Measurements from ENCODE around the gene PUSL1.

The PUSL1 gene

DNA sequence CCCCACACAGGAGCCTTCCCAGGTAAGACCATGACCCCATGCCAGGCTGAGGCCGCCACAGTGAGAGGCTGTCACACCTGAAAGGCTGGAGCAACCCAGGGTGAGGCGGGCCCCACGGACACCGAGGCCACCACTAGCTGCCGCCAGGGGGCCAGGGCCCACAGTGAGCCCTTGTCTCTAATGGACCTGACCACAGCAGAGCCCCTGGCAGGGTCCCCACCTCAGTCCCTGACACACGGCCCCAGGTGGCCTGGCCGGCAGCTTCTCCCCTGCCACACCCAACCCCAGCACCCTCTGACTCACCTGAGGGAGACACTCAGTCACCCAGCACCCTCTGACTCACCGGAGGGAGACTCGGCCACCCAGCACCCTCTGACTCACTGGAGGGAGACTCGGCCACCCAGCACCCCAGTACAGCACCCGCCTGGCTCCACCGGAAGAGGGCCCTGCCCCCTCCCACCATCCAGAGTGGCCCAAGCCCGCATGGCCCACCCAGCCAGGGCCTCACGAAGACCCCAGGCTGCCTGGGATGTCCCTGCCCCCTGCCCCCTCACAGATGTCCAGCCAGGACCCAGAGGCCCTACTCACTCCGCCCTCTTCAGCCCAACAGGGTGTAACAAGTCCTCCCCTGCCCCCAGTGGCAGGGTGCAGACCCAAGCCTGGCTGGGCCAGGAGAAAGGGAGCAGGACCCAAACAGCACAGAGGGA is 36.4 kb downstream of the PUSL1 start (continued):
- no peak for TF ChIP-seq ZBTB11 (tag by site-specific recombination; conservative IDR thresholded peaks at IDR 0.05; ENCODE audit: low read depth)
- TF ChIP-seq INSM2 (tag by site-specific recombination; IDR thresholded peaks at IDR 0.05), result no peak
- TF ChIP-seq EGR2 (tag by site-specific recombination; IDR thresholded peaks at IDR 0.05; ENCODE audit: low read depth), result no peak
- TF ChIP-seq ZNF157 (tag by site-specific recombination; IDR thresholded peaks at IDR 0.05), result no peak
- no peak for TF ChIP-seq ZNF155 (tag by site-specific recombination; IDR thresholded peaks at IDR 0.05)
- no peak for TF ChIP-seq ZNF140 (tag by site-specific recombination; IDR thresholded peaks at IDR 0.05)
- no peak for TF ChIP-seq KLF16 (tag by site-specific recombination; IDR thresholded peaks at IDR 0.05)

DNA sequence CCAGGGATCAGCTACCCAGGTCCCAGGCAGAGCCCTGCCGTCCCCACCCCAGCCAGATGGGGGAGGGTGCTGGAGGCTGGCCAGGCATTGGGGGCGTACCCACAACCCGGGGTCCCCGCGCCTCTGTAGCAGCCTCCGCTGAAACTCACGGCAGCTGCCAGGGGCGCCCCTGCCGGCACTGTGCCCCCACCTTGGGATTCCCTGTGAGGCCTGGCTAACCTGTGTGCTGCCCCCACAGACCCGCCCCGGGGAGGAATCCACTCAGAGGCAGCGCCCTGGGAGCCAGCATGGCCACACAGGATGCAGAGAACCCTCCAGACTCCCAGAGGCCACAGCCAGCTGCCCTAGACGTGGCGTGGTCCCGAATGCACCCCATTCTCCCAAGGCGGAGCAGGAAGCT is 37.0 kb downstream of the PUSL1 start:
- Histone ChIP-seq H3K4me1 (ENCODE audit: control insufficient read depth, insufficient read depth, low read length) (peaks cover 7% of the 10 kb centered on the region), H3K36me3 (ENCODE audit: control insufficient read depth in 2 of 2, insufficient read depth in 1 of 2, low read length in 2 of 2) (peaks cover 0 to 43% of the 10 kb centered on the region in 2 experiments; a peak in 2 of 3 replicates), H3K9me3 (ENCODE audit: control insufficient read depth, insufficient read depth, low read depth, low read length) (no peaks in the 10 kb centered on the region), H3K4me3 (ENCODE audit: low read depth, low read length) (no peak overlapping the region), H3K27ac (ENCODE audit: extremely low read depth, low read depth, low read length) (no peak overlapping the region)
- ChIA-PET POLR2A (interaction anchor here (0.6 kb wide), 1 partner anchor 139 kb away, joined by 3 read pairs; no protein-coding TSS in a partner anchor), CTCF (interaction anchor here (0.5 to 3.5 kb wide), 5 partner anchors 19 to 223 kb away, joined by 3 to 18 read pairs (median 3); no protein-coding TSS in a partner anchor)
- TF ChIP-seq ZFP69B (tag by site-specific recombination; IDR thresholded peaks at IDR 0.05), result no peak
- peak; percentile 23; the same call in 1 of the 2 replicates for TF ChIP-seq GLIS2 (tag by site-specific recombination; IDR thresholded peaks at IDR 0.05)
- TF ChIP-seq ZNF366 (tag by site-specific recombination; conservative IDR thresholded peaks at IDR 0.05), result no peak
- TF ChIP-seq KLF1 (tag by site-specific recombination; IDR thresholded peaks at IDR 0.05), result peak; percentile 87
- TF ChIP-seq GLIS1 (tag by site-specific recombination; IDR thresholded peaks at IDR 0.05), result peak; percentile 60
- peak; percentile 60 for TF ChIP-seq KLF8 (tag by site-specific recombination; IDR thresholded peaks at IDR 0.05)

DNA sequence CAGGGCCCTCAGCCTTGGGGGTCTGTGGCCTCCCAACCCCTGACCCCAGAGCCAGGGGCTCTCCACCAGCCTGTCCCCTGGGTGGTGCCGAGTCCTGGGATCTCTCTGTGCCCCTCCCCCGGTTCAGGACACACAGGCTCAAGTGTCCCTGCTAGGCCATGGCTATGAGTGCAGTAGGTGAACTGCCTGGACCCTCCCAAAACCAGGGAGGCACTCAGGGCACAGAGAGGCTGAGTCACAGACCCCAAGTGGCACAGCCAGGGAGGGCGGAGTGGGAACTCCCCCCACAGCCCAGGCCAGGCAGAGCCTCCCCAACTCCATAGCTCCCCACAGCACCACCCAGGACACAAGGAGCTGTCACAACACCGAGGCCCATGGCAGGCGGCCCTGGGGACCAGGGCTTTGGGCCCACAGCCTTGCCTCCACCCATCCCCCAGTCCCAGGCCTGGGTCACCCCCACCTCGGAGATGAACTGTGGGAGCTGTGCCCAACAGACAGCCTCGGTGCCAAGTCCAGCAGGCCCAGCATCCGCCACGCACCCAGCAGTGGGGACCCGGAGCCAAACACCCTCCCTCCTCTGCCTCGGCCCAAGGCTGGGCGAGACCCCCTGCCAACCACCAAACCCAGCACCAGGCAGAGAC is 37.6 kb downstream of the PUSL1 start:
- no peak overlapping the region for H3K4me3 ChIP-seq (ENCODE audit: low read depth, low read length)
- ChIA-PET POLR2A (interaction anchor here (0.6 to 1.0 kb wide), 2 partner anchors 9 to 140 kb away, joined by 3 read pairs; no protein-coding TSS in a partner anchor), CTCF (interaction anchor here (0.5 to 3.5 kb wide), 3 partner anchors 27 to 224 kb away, joined by 3 to 18 read pairs (median 3); no protein-coding TSS in a partner anchor)
- H3K36me3 ChIP-seq (ENCODE audit: control insufficient read depth in 2 of 2, insufficient read depth in 1 of 2, low read length in 2 of 2), result peaks cover 0 to 37% of the 10 kb centered on the region in 2 experiments; a peak in 2 of 3 replicates
- H3K27ac ChIP-seq (ENCODE audit: extremely low read depth, low read depth, low read length), result no peak overlapping the region
- H3K4me1 ChIP-seq (ENCODE audit: control insufficient read depth, insufficient read depth, low read length), result peaks cover 7% of the 10 kb centered on the region
- no peaks in the 10 kb centered on the region for H3K9me3 ChIP-seq (ENCODE audit: control insufficient read depth, insufficient read depth, low read depth, low read length)
- TF ChIP-seq ZNF548 (tag by site-specific recombination; IDR thresholded peaks at IDR 0.05) (no peak), BCL11A (tag by site-specific recombination; IDR thresholded peaks at IDR 0.05; ENCODE audit: low read depth) (0 out of 2 replicates have a peak, but pooled peaks have one; percentile 45), ZNF248 (tag by site-specific recombination; IDR thresholded peaks at IDR 0.05) (no peak), ZNF423 (tag by site-specific recombination; IDR thresholded peaks at IDR 0.05) (no peak), ZNF311 (tag by site-specific recombination; IDR thresholded peaks at IDR 0.05; ENCODE audit: borderline replicate concordance) (no peak), ZBTB21 (tag by site-specific recombination; IDR thresholded peaks at IDR 0.05) (no peak), ZNF223 (tag by site-specific recombination; IDR thresholded peaks at IDR 0.05) (peak; percentile 65; the same call in 1 of the 2 replicates), CTCF (tag by site-specific recombination; IDR thresholded peaks at IDR 0.05) (no peak), ZEB2 (tag by site-specific recombination; IDR thresholded peaks at IDR 0.05) (no peak), ZNF211 (tag by site-specific recombination; IDR thresholded peaks at IDR 0.05; ENCODE audit: low read depth) (no peak), GLIS2 (tag by site-specific recombination; IDR thresholded peaks at IDR 0.05) (0 out of 2 replicates have a peak, but pooled peaks have one; percentile 6), ZNF366 (tag by site-specific recombination; conservative IDR thresholded peaks at IDR 0.05) (no peak), BCL11B (tag by site-specific recombination; IDR thresholded peaks at IDR 0.05; ENCODE audit: low read depth) (peak; percentile 51; the same call in 1 of the 2 replicates)
- TF ChIP-seq, protein P1, sequence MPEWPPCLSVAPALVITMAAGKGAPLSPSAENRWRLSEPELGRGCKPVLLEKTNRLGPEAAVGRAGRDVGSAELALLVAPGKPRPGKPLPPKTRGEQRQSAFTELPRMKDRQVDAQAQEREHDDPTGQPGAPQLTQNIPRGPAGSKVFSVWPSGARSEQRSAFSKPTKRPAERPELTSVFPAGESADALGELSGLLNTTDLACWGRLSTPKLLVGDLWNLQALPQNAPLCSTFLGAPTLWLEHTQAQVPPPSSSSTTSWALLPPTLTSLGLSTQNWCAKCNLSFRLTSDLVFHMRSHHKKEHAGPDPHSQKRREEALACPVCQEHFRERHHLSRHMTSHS (tag by site-specific recombination; IDR thresholded peaks at IDR 0.05), result no peak

Data from HEK293 (cell line).